Body of pancreas (tissue), 4 donors: Measurements from ENCODE around the gene NME3. TPM values are rescaled to one million over a fixed set of nuclear protein-coding genes. Genes with fewer than 3 reads are reported as not detected.
A peak's percentile ranks its signal among the peaks of the same experiment; 100 is the strongest.

Source experiments
- ATAC-seq: fragments of 150-250 bp; one replicate; pipeline ENCODE4 v1.9.1; 2016
- DNase-seq, 4 donors: peaks; one replicate each; pipeline ENCODE4 v3.0.0-alpha.2; 2019
- H3K27ac ChIP-seq, 4 donors: fragments of 200-600 bp; sonication (generic); 1 replicate in 3 of 4; 2 replicates in 1 of 4; pipeline versions ENCODE4 v1.5.1 to v1.6.1; 2016 to 2019; ENCODE audit warnings: mild to moderate bottlenecking in 1 of 4, mixed read lengths in 1 of 4, moderate library complexity in 1 of 4
- H3K27me3 ChIP-seq, 2 donors: fragments of 200-600 bp; sonication (generic); one replicate each; pipeline ENCODE4 v1.6.0; 2016; ENCODE audit warnings: mild to moderate bottlenecking in 1 of 2
- H3K36me3 ChIP-seq, 2 donors: fragments of 200-600 bp; sonication (generic); replicated peaks in 1 of 2; 2 replicates each; pipeline ENCODE4 v1.5.1; 2016; ENCODE audit warnings: low read depth in 2 of 2; ENCODE audit not compliant: insufficient read depth in 1 of 2
- H3K4me1 ChIP-seq: fragments of 200-600 bp; sonication (generic); one replicate; pipeline ENCODE4 v1.6.0; 2016
- H3K4me3 ChIP-seq, 2 donors: fragments of 200-600 bp; sonication (generic); 1 replicate in 1 of 2; 2 replicates in 1 of 2; pipeline ENCODE4 v1.5.1; 2016 to 2019
- H3K9me3 ChIP-seq, 3 donors: fragments of 200-600 bp; sonication (generic); 1 replicate in 2 of 3; 2 replicates in 1 of 3; pipeline ENCODE4 v1.5.1; 2016
- POLR2A ChIP-seq, 3 donors: fragments of 450-650 bp; IDR thresholded peaks; one replicate each; pipeline ENCODE4 v1.6.1; 2016; ENCODE audit warnings: antibody characterized with exemption in 3 of 3, mild to moderate bottlenecking in 2 of 3
- WGBS, 2 donors: methylation state at CpG; one replicate each; pipeline ENCODE4 v1.1.5; 2017; 5-methylcytosine and 5-hydroxymethylcytosine counted together
- intact Hi-C: fragments of 100-400 bp; cut with DNase I; formaldehyde crosslinking; loops from one replicate; pipeline ENCODE4 v1.15.1; 2023
- total RNA-seq, 2 donors: library from RNA; depleted of rRNA; stranded (reverse); fragments of >200 nt; gene quantifications; one replicate each; pipeline ENCODE4 v1.1.0, GENCODE V29; 2016
- TF ChIP-seq, protein P1 (sequence below), 7 experiments: fragments of 450-650 bp in 4 of 7; fragments of 200-600 bp in 3 of 7; sonication (generic) in 3 of 7; IDR thresholded peaks; one replicate each; pipeline ENCODE4 v1.5.1; 2016 to 2019; ENCODE audit warnings: antibody characterized with exemption in 7 of 7

The NME3 gene
- total RNA-seq, 2 donors from 2014 or later, result 62.8 to 113 TPM

GRCh38 chr16:1791256-1791942 is 20.1 kb upstream of the NME3 start:
- Histone ChIP-seq H3K36me3 (peaks cover 0 to 6% of the 10 kb centered on the region in 2 donors), H3K27ac (no peak overlapping the region), H3K4me1 (peaks cover 27% of the 10 kb centered on the region), H3K9me3 (no peaks in the 10 kb centered on the region), H3K4me3 (no peak overlapping the region), H3K27me3 (no peaks in the 10 kb centered on the region)
- DNase-seq, result no peak
- 94 to 96% methylated on average over 7 to 51 of the region's 53 CpGs for WGBS, 2 donors
- no peak for ATAC-seq
- intact Hi-C loops, result no loop called here
- TF ChIP-seq POLR2A (IDR thresholded peaks at IDR 0.05), result no peak
- TF ChIP-seq, protein P1, sequence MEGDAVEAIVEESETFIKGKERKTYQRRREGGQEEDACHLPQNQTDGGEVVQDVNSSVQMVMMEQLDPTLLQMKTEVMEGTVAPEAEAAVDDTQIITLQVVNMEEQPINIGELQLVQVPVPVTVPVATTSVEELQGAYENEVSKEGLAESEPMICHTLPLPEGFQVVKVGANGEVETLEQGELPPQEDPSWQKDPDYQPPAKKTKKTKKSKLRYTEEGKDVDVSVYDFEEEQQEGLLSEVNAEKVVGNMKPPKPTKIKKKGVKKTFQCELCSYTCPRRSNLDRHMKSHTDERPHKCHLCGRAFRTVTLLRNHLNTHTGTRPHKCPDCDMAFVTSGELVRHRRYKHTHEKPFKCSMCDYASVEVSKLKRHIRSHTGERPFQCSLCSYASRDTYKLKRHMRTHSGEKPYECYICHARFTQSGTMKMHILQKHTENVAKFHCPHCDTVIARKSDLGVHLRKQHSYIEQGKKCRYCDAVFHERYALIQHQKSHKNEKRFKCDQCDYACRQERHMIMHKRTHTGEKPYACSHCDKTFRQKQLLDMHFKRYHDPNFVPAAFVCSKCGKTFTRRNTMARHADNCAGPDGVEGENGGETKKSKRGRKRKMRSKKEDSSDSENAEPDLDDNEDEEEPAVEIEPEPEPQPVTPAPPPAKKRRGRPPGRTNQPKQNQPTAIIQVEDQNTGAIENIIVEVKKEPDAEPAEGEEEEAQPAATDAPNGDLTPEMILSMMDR (IDR thresholded peaks at IDR 0.05), result no peak

- Histone ChIP-seq H3K4me3 (no peak overlapping the region), H3K9me3 (no peaks in the 10 kb centered on the region), H3K27me3 (no peaks in the 10 kb centered on the region), H3K36me3 (peaks cover 0 to 6% of the 10 kb centered on the region in 2 donors), H3K4me1 (peaks cover 28% of the 10 kb centered on the region), H3K27ac (no peak overlapping the region)
- intact Hi-C loops, result no loop called here
- peak in 2 of 4 donors; percentile 5 to 13 for DNase-seq
- WGBS, 2 donors, result 86 to 95% methylated on average over 18 to 35 of the region's 44 CpGs
- TF ChIP-seq, protein P1 (IDR thresholded peaks at IDR 0.05), result no peak
- TF ChIP-seq POLR2A (IDR thresholded peaks at IDR 0.05), result no peak
- no peak for ATAC-seq
These were observed 19.4 kb upstream of the NME3 start for GRCh38 chr16:1790611-1791255.

GRCh38 chr16:1790261-1790610 is 18.9 kb upstream of the NME3 start:
- H3K27me3 ChIP-seq, result no peaks in the 10 kb centered on the region
- intact Hi-C loops, result no loop called here

DNA sequence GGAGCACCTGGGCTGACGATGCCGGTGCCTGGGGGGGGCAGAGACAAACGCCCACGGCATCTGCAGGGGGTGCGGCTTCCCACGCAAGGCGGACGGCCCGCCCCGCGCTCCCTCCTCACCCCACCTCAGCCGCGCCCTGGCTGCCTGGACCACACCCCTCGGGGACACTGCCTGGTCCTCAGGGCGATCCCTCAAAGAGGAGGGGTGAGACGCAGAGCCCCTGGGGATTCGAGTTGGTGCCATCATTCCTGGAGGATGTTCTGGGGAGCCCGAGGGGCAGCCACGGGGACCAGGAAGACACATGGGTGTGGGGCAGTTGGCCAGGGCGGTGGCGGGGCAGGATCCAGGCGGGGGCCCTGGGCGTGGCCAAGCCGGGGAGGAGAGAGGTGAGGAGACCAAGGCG is 18.3 kb upstream of the NME3 start:
- DNase-seq, result peak in 1 of 4 donors; percentile 13
- H3K36me3 ChIP-seq, result peaks cover 0 to 6% of the 10 kb centered on the region in 2 donors
- no peaks in the 10 kb centered on the region for H3K9me3 ChIP-seq
- no peak overlapping the region for H3K27ac ChIP-seq
- no peak overlapping the region for H3K4me3 ChIP-seq
- ATAC-seq, result no peak
- no peaks in the 10 kb centered on the region for H3K27me3 ChIP-seq
- TF ChIP-seq, protein P1 (IDR thresholded peaks at IDR 0.05), result no peak
- no peak for TF ChIP-seq POLR2A (IDR thresholded peaks at IDR 0.05)
- peaks cover 32% of the 10 kb centered on the region for H3K4me1 ChIP-seq
- WGBS, 2 donors, result 88 to 90% methylated on average over 8 to 25 of the region's 25 CpGs
- intact Hi-C loops, result no loop called here

More at GRCh38 chr16:1790261-1790610, 18.9 kb upstream of the NME3 start:
- Histone ChIP-seq H3K4me1 (peaks cover 32% of the 10 kb centered on the region), H3K9me3 (no peaks in the 10 kb centered on the region), H3K36me3 (peaks cover 0 to 6% of the 10 kb centered on the region in 2 donors), H3K4me3 (no peak overlapping the region), H3K27ac (no peak overlapping the region)
- 93% methylated on average over 15 of the region's 15 CpGs for whole genome bisulfite sequencing, 2 donors
- ATAC-seq, result no peak
- no peak for DNase-seq
- TF ChIP-seq, protein P1 (IDR thresholded peaks at IDR 0.05), result no peak
- TF ChIP-seq POLR2A (IDR thresholded peaks at IDR 0.05), result no peak
